ENCODE measurements around the gene ACLY.

Gene ACLY

GRCh38 chr17:41913798-41914197 lies 5.0 kb downstream of the ACLY start:
- no peak for DNase-seq (ENCODE audit: extremely low read depth in 1 of 2, low read depth in 1 of 2)

GRCh38 chr17:41912925-41913324 lies 5.8 kb downstream of the ACLY start:
- no peak for DNase-seq (ENCODE audit: extremely low read depth in 1 of 2, low read depth in 1 of 2)

- DNase-seq (ENCODE audit: extremely low read depth in 1 of 2, low read depth in 1 of 2): no peak
These were observed 7.9 kb downstream of the ACLY start for GRCh38 chr17:41910701-41911391.

- DNase-seq (ENCODE audit: extremely low read depth in 1 of 2, low read depth in 1 of 2): no peak
These were observed 9.7 kb downstream of the ACLY start for GRCh38 chr17:41909088-41909487.

GRCh38 chr17:41907633-41908539 lies 10.9 kb downstream of the ACLY start:
- no peak for DNase-seq (ENCODE audit: extremely low read depth in 1 of 2, low read depth in 1 of 2)

DNA sequence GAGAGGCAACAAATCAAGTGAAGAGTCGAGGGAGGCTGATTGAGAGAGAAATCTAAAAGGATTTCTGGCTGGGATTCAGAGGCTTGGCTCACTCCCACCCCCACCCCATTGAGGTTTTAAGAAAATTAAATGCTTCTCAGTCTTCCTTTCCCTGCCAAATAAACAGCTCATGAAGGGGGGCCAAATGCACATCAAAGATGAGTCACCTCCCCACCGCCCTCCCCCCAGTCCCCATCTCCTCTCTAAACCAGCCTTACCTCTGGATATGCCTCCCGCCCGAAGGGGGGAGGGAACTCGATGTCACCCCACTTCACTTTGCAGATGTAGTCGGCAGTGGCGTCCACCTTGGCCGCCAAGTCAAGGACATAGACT lies 11.6 kb downstream of the ACLY start:
- no peak for DNase-seq (ENCODE audit: extremely low read depth in 1 of 2, low read depth in 1 of 2)

- DNase-seq (ENCODE audit: extremely low read depth in 1 of 2, low read depth in 1 of 2): no peak
These were observed 12.1 kb downstream of the ACLY start for GRCh38 chr17:41906465-41907184.

GRCh38 chr17:41905172-41905571 lies 13.6 kb downstream of the ACLY start:
- DNase-seq (ENCODE audit: extremely low read depth in 1 of 2, low read depth in 1 of 2): no peak

DNA sequence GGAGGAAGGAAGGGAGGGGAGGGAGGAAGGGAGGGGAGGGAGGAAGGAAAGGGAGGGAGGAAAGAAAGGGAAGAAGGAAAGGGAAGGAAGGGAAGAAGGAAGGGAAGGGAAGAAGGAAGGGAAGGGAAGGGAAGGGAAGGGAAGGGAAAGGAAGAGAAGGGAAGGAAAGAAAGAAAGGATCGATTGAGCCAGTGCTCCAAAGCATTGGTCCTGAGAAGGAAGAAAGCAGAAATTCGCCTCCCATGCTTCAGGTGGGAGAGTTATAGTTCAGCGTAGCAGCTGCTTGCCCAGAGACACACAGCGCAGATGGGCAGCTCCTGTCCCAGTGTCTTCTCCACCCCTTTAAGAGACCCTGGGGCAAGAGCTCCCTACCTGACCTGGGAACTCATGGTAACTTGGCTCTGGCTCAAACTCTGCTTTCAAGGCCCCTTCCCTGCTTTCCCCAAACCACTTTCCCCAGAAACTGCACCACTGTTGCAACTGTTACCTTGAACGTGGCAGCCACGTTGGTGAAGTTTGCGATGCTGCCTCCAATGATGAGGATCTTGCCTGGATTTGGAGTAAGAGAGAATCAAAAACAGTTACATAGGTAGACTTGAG lies 14.4 kb downstream of the ACLY start:
- DNase-seq (ENCODE audit: extremely low read depth in 1 of 2, low read depth in 1 of 2): no peak

- no peak for DNase-seq (ENCODE audit: extremely low read depth in 1 of 2, low read depth in 1 of 2)
These were observed 17.1 kb downstream of the ACLY start for GRCh38 chr17:41901646-41902045.

DNA sequence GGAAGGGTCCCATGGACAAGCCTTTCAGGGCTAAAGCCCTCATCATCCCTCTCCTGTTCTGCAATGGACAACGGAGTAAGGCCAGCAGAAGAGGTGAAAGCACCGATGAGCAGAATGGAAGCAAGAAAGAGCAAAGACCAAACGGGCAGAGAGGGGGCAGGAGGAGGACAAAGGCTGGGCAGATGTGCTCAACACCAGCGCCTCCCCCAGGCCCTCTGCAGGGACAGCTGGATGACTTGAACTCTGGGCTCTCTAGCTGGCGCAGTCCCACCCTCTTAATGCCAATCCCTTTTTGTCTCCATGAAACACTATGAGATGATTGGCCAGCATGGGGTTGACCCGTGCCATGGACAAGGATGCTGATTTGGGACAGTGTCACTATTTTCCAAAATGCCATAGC lies 22.0 kb downstream of the ACLY start:
- DNase-seq (ENCODE audit: extremely low read depth in 1 of 2, low read depth in 1 of 2): no peak

- no peak for DNase-seq (ENCODE audit: extremely low read depth in 1 of 2, low read depth in 1 of 2)
These were observed 23.1 kb downstream of the ACLY start for GRCh38 chr17:41895617-41896016.

DNA sequence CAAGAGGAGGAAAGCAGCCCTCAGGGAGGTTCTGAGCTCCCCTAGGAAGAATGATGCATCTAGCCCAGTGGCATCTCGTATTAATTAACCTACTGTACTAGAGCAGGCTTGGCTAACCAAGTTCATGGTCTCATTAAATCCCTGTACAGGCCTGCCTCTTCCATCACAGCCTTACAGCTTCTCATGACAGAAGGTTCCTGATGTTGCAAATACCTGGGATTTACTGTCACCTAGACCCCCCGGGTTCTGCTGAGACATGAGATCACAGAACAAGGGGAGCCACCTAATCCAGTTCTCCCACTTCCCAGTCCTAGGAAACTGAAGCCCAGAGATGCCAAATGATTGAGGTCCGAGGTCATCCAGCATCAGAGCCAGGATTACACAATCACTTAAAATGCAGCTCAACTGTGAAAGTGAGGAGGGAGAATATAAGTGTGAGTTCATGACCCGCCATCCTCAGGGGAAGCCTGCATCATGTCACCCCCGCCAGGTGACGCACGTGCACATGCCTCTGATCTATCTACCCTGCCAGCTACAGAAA lies 23.9 kb downstream of the ACLY start:
- no peak for DNase-seq (ENCODE audit: extremely low read depth in 1 of 2, low read depth in 1 of 2)

DNA sequence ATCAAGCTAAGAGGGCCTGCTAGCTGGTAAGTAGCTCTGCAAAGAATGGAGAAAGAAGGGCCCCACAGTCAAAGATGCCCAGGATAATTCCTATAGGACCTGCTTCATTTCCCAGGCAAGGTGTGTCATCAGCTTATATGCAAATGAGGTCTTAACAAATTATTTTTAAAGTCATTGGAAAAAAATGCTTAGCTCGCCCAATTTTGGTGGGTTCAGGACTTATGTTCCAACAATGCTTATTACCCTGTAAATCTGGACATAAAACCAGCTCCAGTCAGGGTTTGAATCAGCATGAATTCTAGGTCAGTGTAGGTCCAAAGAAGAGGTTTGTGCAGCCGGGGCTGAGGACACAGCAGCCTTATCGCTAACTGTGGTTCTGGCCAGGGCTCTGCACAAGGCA lies 25.4 kb downstream of the ACLY start:
- DNase-seq (ENCODE audit: extremely low read depth in 1 of 2, low read depth in 1 of 2): no peak

GRCh38 chr17:41892021-41892376 lies 26.8 kb downstream of the ACLY start:
- no peak for DNase-seq (ENCODE audit: extremely low read depth in 1 of 2, low read depth in 1 of 2)

DNA sequence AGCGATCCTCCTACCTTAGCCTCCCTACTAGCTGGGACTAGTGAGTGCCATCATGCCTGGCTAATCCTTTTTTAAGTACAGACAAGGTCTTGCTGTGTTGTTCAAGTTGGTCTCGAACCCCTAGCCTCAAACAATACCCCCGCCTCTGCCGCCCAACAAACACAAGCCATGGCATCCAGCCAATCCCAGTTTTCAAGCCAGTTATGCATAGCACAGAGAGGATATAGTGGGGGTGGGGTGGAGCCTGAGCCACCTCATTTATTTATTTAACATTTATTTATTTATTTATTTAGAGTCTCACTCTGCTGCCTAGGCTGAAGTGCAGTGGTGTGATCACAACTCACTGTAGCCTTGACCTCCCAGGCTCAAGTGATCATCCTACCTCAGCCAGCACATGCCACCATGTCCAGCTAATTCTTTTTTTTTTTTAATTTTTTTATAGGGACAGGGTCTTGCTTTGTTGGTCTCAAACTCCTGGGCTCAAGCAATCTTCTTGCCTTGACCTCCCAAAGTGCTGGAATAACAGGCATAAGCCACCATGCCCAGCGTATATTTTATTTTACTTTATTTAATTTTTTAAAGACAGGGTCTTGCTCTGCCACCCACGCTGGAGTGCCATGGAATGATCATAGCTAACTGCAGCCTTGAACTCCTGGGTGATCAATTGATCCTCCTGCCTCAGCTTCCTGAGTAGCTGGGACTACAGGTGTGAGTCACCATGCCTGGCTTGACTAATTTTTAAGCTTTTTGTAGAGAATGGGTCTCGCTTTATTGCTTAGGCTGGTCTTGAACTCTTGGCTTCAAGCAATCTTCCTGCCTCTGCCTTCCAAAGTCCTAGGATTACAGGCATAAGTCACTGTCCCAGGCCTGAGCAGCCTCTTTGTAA lies 27.4 kb downstream of the ACLY start:
- no peak for DNase-seq (ENCODE audit: extremely low read depth in 1 of 2, low read depth in 1 of 2)

- DNase-seq (ENCODE audit: extremely low read depth in 1 of 2, low read depth in 1 of 2): no peak
These were observed 30.3 kb downstream of the ACLY start for GRCh38 chr17:41888332-41888965.

- no peak for DNase-seq (ENCODE audit: extremely low read depth in 1 of 2, low read depth in 1 of 2)
These were observed 33.0 kb downstream of the ACLY start for GRCh38 chr17:41885733-41886132.

DNA sequence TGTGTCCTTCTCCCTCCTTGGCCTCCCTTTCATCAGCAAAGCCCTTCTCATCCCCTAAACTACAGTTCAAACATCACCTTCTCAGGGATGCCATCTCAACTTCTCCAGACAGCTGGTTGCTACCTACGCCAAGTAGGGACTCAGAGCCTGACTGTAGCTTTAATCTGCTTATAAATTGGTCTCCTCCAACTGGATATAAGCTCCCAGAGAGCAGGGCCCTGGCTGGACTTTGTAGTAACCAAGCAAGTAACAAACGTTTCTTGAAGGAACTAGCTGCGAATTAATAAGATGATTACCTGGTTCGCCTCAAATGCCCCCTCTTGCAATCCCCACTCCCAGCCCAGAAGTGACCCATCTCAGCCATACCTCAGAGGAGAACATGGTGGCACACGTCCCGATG lies 36.0 kb downstream of the ACLY start:
- DNase-seq (ENCODE audit: extremely low read depth in 1 of 2, low read depth in 1 of 2): no peak

- DNase-seq (ENCODE audit: extremely low read depth in 1 of 2, low read depth in 1 of 2): no peak
These were observed 38.6 kb downstream of the ACLY start for GRCh38 chr17:41880130-41880529.

Measured in activated CD8-positive, alpha-beta memory T cell treated with anti-CD3 and anti-CD28 coated beads for 1 hour (primary cell).